ENCODE data around the gene GRAP2.

Gene GRAP2

GRCh38 chr22:40001106-40001505 is 100.2 kb downstream of the GRAP2 start:
- Histone ChIP-seq H3K4me1 (ENCODE audit: insufficient read depth, low read length) (peaks cover 75% of the 10 kb centered on the region), H3K27ac (ENCODE audit: low read depth, low read length) (no peak overlapping the region), H3K4me3 (ENCODE audit: low read length) (no peak overlapping the region), H3K9me3 (ENCODE audit: insufficient read depth, low read depth, low read length) (no peaks in the 10 kb centered on the region), H3K27me3 (ENCODE audit: insufficient read depth, low read length) (peaks cover 7% of the 10 kb centered on the region), H3K36me3 (ENCODE audit: insufficient read depth, low read length) (no peaks in the 10 kb centered on the region), H3K9ac (ENCODE audit: low read depth, low read length) (no peak overlapping the region)
- WGBS = 68% methylated on average over 4 of the region's 4 CpGs

- 75% methylated on average over 14 of the region's 14 CpGs for WGBS
- Histone ChIP-seq H3K27ac (ENCODE audit: low read depth, low read length) (0 out of 2 replicates have a peak overlapping the region, but pooled peaks have one; percentile 20), H3K9ac (ENCODE audit: low read depth, low read length) (no peak overlapping the region), H3K27me3 (ENCODE audit: insufficient read depth, low read length) (no peaks in the 10 kb centered on the region), H3K4me1 (ENCODE audit: insufficient read depth, low read length) (peaks cover 66% of the 10 kb centered on the region), H3K9me3 (ENCODE audit: insufficient read depth, low read depth, low read length) (no peaks in the 10 kb centered on the region), H3K4me3 (ENCODE audit: low read length) (no peak overlapping the region), H3K36me3 (ENCODE audit: insufficient read depth, low read length) (no peaks in the 10 kb centered on the region)
Observed at GRCh38 chr22:40001800-40002577, 101.1 kb downstream of the GRAP2 start.

DNA sequence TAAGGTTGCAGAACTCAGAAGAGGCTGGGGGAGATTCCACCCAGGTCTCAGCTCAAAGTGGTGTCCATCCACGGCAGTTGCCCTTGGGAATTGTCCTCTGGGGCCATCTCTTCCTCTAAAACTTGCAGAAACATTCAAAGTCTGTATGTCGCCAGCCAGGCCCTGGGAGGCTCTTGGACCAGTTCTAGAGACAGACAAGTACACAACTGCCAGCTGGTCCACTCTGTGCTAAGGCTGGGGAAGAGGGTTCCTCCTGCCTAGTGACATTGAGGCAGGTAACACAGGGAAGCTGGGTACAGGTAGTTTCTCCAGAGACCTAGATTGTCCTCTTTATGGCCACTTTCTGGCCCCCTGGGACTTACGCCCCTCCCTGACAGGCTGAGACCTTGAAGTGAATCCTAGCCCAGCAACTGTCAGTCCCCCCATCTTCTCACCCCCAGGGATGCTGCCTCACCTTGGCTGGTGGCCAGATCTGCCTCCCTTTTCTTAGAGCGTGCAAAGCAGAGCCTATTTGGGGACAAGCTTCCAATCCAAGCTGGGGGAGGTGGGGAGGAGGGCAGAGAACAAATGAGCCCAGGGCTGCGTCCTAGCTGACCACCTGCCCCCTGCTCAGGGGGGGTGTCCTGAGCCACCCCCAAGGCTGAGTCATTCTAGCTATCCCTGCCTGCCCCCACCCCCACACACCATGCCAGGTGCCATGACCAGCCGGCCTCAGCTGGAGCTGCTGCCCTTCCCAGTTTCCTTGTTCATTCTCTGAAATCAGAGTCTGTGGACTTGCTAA is 102.2 kb downstream of the GRAP2 start:
- H3K4me1 ChIP-seq (ENCODE audit: insufficient read depth, low read length) = peaks cover 56% of the 10 kb centered on the region
- no peaks in the 10 kb centered on the region for H3K36me3 ChIP-seq (ENCODE audit: insufficient read depth, low read length)
- H3K27ac ChIP-seq (ENCODE audit: low read depth, low read length) = no peak overlapping the region
- H3K27me3 ChIP-seq (ENCODE audit: insufficient read depth, low read length) = peaks cover 3% of the 10 kb centered on the region; the same call in 1 of the 2 replicates
- WGBS = 86% methylated on average over 6 of the region's 6 CpGs
- H3K4me3 ChIP-seq (ENCODE audit: low read length) = no peak overlapping the region
- H3K9ac ChIP-seq (ENCODE audit: low read depth, low read length) = no peak overlapping the region
- H3K9me3 ChIP-seq (ENCODE audit: insufficient read depth, low read depth, low read length) = no peaks in the 10 kb centered on the region

- no peak overlapping the region for H3K27ac ChIP-seq (ENCODE audit: low read depth, low read length)
- H3K9ac ChIP-seq (ENCODE audit: low read depth, low read length) = no peak overlapping the region
- no peak overlapping the region for H3K4me3 ChIP-seq (ENCODE audit: low read length)
- no peaks in the 10 kb centered on the region for H3K36me3 ChIP-seq (ENCODE audit: insufficient read depth, low read length)
- peaks cover 56% of the 10 kb centered on the region for H3K4me1 ChIP-seq (ENCODE audit: insufficient read depth, low read length)
- peaks cover 3% of the 10 kb centered on the region; the same call in 1 of the 2 replicates for H3K27me3 ChIP-seq (ENCODE audit: insufficient read depth, low read length)
- no peaks in the 10 kb centered on the region for H3K9me3 ChIP-seq (ENCODE audit: insufficient read depth, low read depth, low read length)
- WGBS = 91% methylated on average over 6 of the region's 6 CpGs
Observed at GRCh38 chr22:40004836-40005235, 104.0 kb downstream of the GRAP2 start.

DNA sequence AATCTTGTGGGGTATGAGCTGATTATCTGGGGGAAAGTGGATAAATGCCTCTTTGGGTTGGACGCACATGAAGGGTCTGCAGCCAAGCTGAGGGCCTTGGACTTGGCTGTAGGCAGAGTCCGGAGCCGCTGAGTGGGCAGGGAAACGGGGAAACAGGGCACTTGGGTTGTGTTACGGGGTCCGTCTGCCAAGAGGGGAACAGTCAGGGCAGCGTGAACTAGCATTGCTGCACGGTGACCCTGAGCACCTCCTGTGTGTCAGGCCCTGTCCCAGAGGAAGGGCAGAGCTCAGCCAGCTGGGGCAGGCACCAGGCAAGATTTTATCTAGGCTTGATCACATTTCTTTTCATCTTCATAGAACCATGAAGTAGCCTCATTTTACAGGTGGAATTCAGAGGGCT is 105.8 kb downstream of the GRAP2 start:
- Histone ChIP-seq H3K36me3 (ENCODE audit: insufficient read depth, low read length) (no peaks in the 10 kb centered on the region), H3K27me3 (ENCODE audit: insufficient read depth, low read length) (peaks cover 3% of the 10 kb centered on the region; the same call in 1 of the 2 replicates), H3K4me1 (ENCODE audit: insufficient read depth, low read length) (peaks cover 47% of the 10 kb centered on the region), H3K4me3 (ENCODE audit: low read length) (no peak overlapping the region), H3K27ac (ENCODE audit: low read depth, low read length) (no peak overlapping the region), H3K9ac (ENCODE audit: low read depth, low read length) (no peak overlapping the region), H3K9me3 (ENCODE audit: insufficient read depth, low read depth, low read length) (no peaks in the 10 kb centered on the region)
- WGBS = 92% methylated on average over 8 of the region's 8 CpGs

GRCh38 chr22:40007853-40008710 is 107.2 kb downstream of the GRAP2 start:
- 85% methylated on average over 27 of the region's 27 CpGs for WGBS

DNA sequence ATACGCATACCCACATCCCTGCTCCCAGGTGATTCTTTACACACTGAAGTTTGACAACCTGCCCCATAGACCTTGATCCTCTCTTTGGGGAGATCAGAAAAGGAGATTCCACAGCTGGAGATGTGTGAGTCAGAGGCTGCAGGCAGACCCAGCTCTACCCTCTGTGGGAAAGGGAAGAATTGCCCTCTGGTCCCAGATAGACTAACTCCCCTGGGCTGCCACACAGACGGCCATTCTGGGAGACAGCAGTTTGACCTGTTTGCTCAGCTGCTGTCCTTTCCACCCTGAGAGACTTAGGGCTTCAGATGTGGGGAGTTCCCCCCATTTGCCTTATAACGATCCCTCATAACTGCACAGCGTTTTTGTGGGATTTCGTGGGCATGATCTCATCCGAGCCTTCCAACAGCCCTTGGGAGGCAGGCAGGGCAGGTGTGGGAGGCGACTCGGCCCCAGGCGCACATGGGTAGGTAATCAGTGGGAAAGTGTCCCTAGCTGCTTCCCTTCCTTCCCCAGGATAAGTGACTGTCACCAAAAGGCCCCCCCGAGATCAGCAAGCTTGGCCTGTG is 107.9 kb downstream of the GRAP2 start:
- no peaks in the 10 kb centered on the region for H3K9me3 ChIP-seq (ENCODE audit: insufficient read depth, low read depth, low read length)
- H3K4me1 ChIP-seq (ENCODE audit: insufficient read depth, low read length) = peaks cover 27% of the 10 kb centered on the region
- H3K27ac ChIP-seq (ENCODE audit: low read depth, low read length) = peak overlapping the region; percentile 27; the same call in 1 of the 2 replicates
- peaks cover 3% of the 10 kb centered on the region; the same call in 1 of the 2 replicates for H3K27me3 ChIP-seq (ENCODE audit: insufficient read depth, low read length)
- WGBS = 65% methylated on average over 10 of the region's 10 CpGs
- peak overlapping the region; percentile 5; the same call in 1 of the 2 replicates for H3K9ac ChIP-seq (ENCODE audit: low read depth, low read length)
- peak overlapping the region; percentile 11; the same call in 1 of the 2 replicates for H3K4me3 ChIP-seq (ENCODE audit: low read length)
- no peaks in the 10 kb centered on the region for H3K36me3 ChIP-seq (ENCODE audit: insufficient read depth, low read length)

More at GRCh38 chr22:40007853-40008710, 107.2 kb downstream of the GRAP2 start:
- Histone ChIP-seq H3K27me3 (ENCODE audit: insufficient read depth, low read length) (peaks cover 3% of the 10 kb centered on the region; the same call in 1 of the 2 replicates), H3K9me3 (ENCODE audit: insufficient read depth, low read depth, low read length) (no peaks in the 10 kb centered on the region), H3K4me3 (ENCODE audit: low read length) (no peak overlapping the region), H3K9ac (ENCODE audit: low read depth, low read length) (no peak overlapping the region), H3K36me3 (ENCODE audit: insufficient read depth, low read length) (no peaks in the 10 kb centered on the region), H3K27ac (ENCODE audit: low read depth, low read length) (no peak overlapping the region), H3K4me1 (ENCODE audit: insufficient read depth, low read length) (peaks cover 33% of the 10 kb centered on the region)

- peaks cover 27% of the 10 kb centered on the region for H3K4me1 ChIP-seq (ENCODE audit: insufficient read depth, low read length)
- H3K27ac ChIP-seq (ENCODE audit: low read depth, low read length) = peak overlapping the region; percentile 27; the same call in 1 of the 2 replicates
- WGBS = 11% methylated on average over 11 of the region's 11 CpGs
- H3K9ac ChIP-seq (ENCODE audit: low read depth, low read length) = peak overlapping the region; percentile 5; the same call in 1 of the 2 replicates
- H3K27me3 ChIP-seq (ENCODE audit: insufficient read depth, low read length) = peaks cover 3% of the 10 kb centered on the region; the same call in 1 of the 2 replicates
- H3K9me3 ChIP-seq (ENCODE audit: insufficient read depth, low read depth, low read length) = no peaks in the 10 kb centered on the region
- H3K36me3 ChIP-seq (ENCODE audit: insufficient read depth, low read length) = no peaks in the 10 kb centered on the region
- H3K4me3 ChIP-seq (ENCODE audit: low read length) = peak overlapping the region; percentile 15
Observed at GRCh38 chr22:40009292-40009774, 108.4 kb downstream of the GRAP2 start.

GRCh38 chr22:40009951-40010671 is 109.2 kb downstream of the GRAP2 start:
- Histone ChIP-seq H3K27me3 (ENCODE audit: insufficient read depth, low read length) (peaks cover 3% of the 10 kb centered on the region; the same call in 1 of the 2 replicates), H3K27ac (ENCODE audit: low read depth, low read length) (no peak overlapping the region)
- 66% methylated on average over 24 of the region's 24 CpGs for WGBS

GRCh38 chr22:40010746-40011145 is 109.9 kb downstream of the GRAP2 start:
- no peaks in the 10 kb centered on the region for H3K9me3 ChIP-seq (ENCODE audit: insufficient read depth, low read depth, low read length)
- peaks cover 27% of the 10 kb centered on the region for H3K4me1 ChIP-seq (ENCODE audit: insufficient read depth, low read length)
- peaks cover 3% of the 10 kb centered on the region; the same call in 1 of the 2 replicates for H3K27me3 ChIP-seq (ENCODE audit: insufficient read depth, low read length)
- no peaks in the 10 kb centered on the region for H3K36me3 ChIP-seq (ENCODE audit: insufficient read depth, low read length)
- H3K4me3 ChIP-seq (ENCODE audit: low read length) = no peak overlapping the region
- H3K27ac ChIP-seq (ENCODE audit: low read depth, low read length) = no peak overlapping the region
- WGBS = 93% methylated on average over 6 of the region's 6 CpGs
- H3K9ac ChIP-seq (ENCODE audit: low read depth, low read length) = no peak overlapping the region

More at GRCh38 chr22:40009951-40010671, 109.2 kb downstream of the GRAP2 start:
- Histone ChIP-seq H3K4me1 (ENCODE audit: insufficient read depth, low read length) (peaks cover 27% of the 10 kb centered on the region), H3K4me3 (ENCODE audit: low read length) (peak overlapping the region; percentile 15; the same call in 1 of the 2 replicates), H3K9ac (ENCODE audit: low read depth, low read length) (no peak overlapping the region), H3K9me3 (ENCODE audit: insufficient read depth, low read depth, low read length) (no peaks in the 10 kb centered on the region), H3K36me3 (ENCODE audit: insufficient read depth, low read length) (no peaks in the 10 kb centered on the region)
